HG02943 (cell line): ENCODE data around the gene FAM209B.
"Not testable (repeated sequence)": the region's sequence is repeated elsewhere in the genome, so short reads cannot be mapped to it uniquely, and the experiment has no call there.

Experiments
- ATAC-seq: cut with Tn5 transposase; IDR thresholded peaks from one replicate; pipeline ENCODE4 v1.9.1; 2021; ENCODE audit warnings: mild to moderate bottlenecking, low read depth, moderate library complexity; ENCODE audit not compliant: unreplicated experiment

Gene FAM209B

GRCh38 chr20:56527521-56527920 is 5.5 kb upstream of the FAM209B start:
- no peak for ATAC-seq

- no peak for ATAC-seq
Observed at GRCh38 chr20:56537997-56538396, 5.0 kb downstream of the FAM209B start.

GRCh38 chr20:56540415-56540814 is 7.4 kb downstream of the FAM209B start:
- ATAC-seq, result no peak

GRCh38 chr20:56542489-56543030 is 9.5 kb downstream of the FAM209B start:
- no peak for ATAC-seq

GRCh38 chr20:56551571-56551970 is 18.5 kb downstream of the FAM209B start:
- no peak for ATAC-seq

GRCh38 chr20:56552911-56553629 is 20.0 kb downstream of the FAM209B start:
- ATAC-seq, result peak; percentile 52

- peak; percentile 80 for ATAC-seq
Observed at GRCh38 chr20:56554869-56555268, 21.8 kb downstream of the FAM209B start.

GRCh38 chr20:56558968-56559367 is 25.9 kb downstream of the FAM209B start:
- ATAC-seq, result no peak

- not testable (repeated sequence) for ATAC-seq
Observed at GRCh38 chr20:56564526-56564925, 31.5 kb downstream of the FAM209B start.

- no peak for ATAC-seq
Observed at GRCh38 chr20:56565511-56565910, 32.5 kb downstream of the FAM209B start.

GRCh38 chr20:56566621-56567020 is 33.6 kb downstream of the FAM209B start:
- no peak for ATAC-seq

- no peak for ATAC-seq
Observed at GRCh38 chr20:56570832-56571231, 37.8 kb downstream of the FAM209B start.

GRCh38 chr20:56572172-56572571 is 39.1 kb downstream of the FAM209B start:
- no peak for ATAC-seq

GRCh38 chr20:56573986-56574385 is 40.9 kb downstream of the FAM209B start:
- no peak for ATAC-seq

GRCh38 chr20:56574531-56575142 is 41.6 kb downstream of the FAM209B start:
- ATAC-seq, result no peak

GRCh38 chr20:56575157-56575556 is 42.1 kb downstream of the FAM209B start:
- no peak for ATAC-seq

GRCh38 chr20:56575961-56576360 is 42.9 kb downstream of the FAM209B start:
- ATAC-seq, result no peak

- ATAC-seq, result no peak
Observed at GRCh38 chr20:56579301-56579710, 46.3 kb downstream of the FAM209B start.

- ATAC-seq, result no peak
Observed at GRCh38 chr20:56580226-56580625, 47.2 kb downstream of the FAM209B start.

GRCh38 chr20:56581701-56582100 is 48.7 kb downstream of the FAM209B start:
- ATAC-seq, result no peak

- no peak for ATAC-seq
Observed at GRCh38 chr20:56582542-56582941, 49.5 kb downstream of the FAM209B start.

- ATAC-seq, result no peak
Observed at GRCh38 chr20:56584916-56585315, 51.9 kb downstream of the FAM209B start.
